ENCODE measurements around the gene FAM120C. TPM values are rescaled to one million over a fixed set of nuclear protein-coding genes. Genes with fewer than 3 reads are reported as not detected.

Gene FAM120C
- total and polyA plus RNA-seq, 10 of the 15 experiments (the other 5 are each of a cell fraction or from before 2014, with no cell fraction given), result 1.3 to 9.8 (median 4.9) TPM

GRCh38 chrX:54044126-54044876 lies 138.8 kb downstream of the FAM120C start, which contains the start of gene PHF8:
Gene PHF8 (minus strand): TSS chrX:54044473. CDS start chrX:54042728, 1,745 bp downstream.
- H3K4me1 ChIP-seq (ENCODE audit: control insufficient read depth, insufficient read depth, low read length), result peaks cover 4% of the 10 kb centered on the region; the same call in 1 of the 2 replicates
- H3K9ac ChIP-seq (ENCODE audit: control insufficient read depth, insufficient read depth, low read length), result peak within 1 kb of the TSS; percentile 91
- POLR2A ChIA-PET, result interaction anchor here (0.8 to 1.7 kb wide), 3 partner anchors 138 to 388 kb away, joined by 3 to 6 read pairs (median 5); no protein-coding TSS in a partner anchor
- no peaks in the 10 kb centered on the region; the same call in 2 of the 3 replicates for H3K9me3 ChIP-seq (replicated peaks; ENCODE audit: control insufficient read depth, insufficient read depth, low read length)
- H3K4me2 ChIP-seq (ENCODE audit: control insufficient read depth, insufficient read depth), result peak within 1 kb of the TSS; percentile 74
- H3K79me2 ChIP-seq (ENCODE audit: control insufficient read depth, insufficient read depth, low read length), result peaks cover 11% of the 10 kb centered on the region
- SMC1A ChIA-PET (ENCODE audit: uncharacterized antibody, unreplicated experiment), result interaction anchor here (0.9 to 1.9 kb wide), 3 partner anchors 135 to 955 kb away, joined by 3 to 5 read pairs (median 4); partner anchors contain the start of gene APEX2
- RAD21 ChIA-PET (ENCODE audit: unreplicated experiment), result interaction anchor here (1.1 to 1.4 kb wide), 3 partner anchors 139 to 957 kb away, joined by 3 to 4 read pairs (median 3); partner anchors contain the start of gene FAM120C
- 35% methylated on average over 54 of the region's 66 CpGs for WGBS (ENCODE audit: insufficient coverage, insufficient replicate concordance, low lambda C conversion rate, missing lambda C conversion rate)
- peak within 1 kb of the TSS; percentile 80 for H3K4me3 ChIP-seq
- peak within 1 kb of the TSS; percentile 83 for H3K27ac ChIP-seq (ENCODE audit: control insufficient read depth, insufficient read depth)
- peak within 1 kb of the TSS; percentile 67 for H2AFZ ChIP-seq (ENCODE audit: control insufficient read depth, low read depth, low read length)
- no TSS peak for BruUV-seq (replicated peaks)
- DNase-seq (ENCODE audit: low read depth, low spot score) (peak; percentile 77), FAIRE-seq (peak; percentile 84), ATAC-seq (peak; percentile 91)
- H3K36me3 ChIP-seq (ENCODE audit: control insufficient read depth in 2 of 2, insufficient read depth in 2 of 2, low read length in 1 of 2), result no peaks in the 10 kb centered on the region; a peak in 1 of 4 replicates
- in situ Hi-C loops (cut with MboI), result no loop called here
- H4K20me1 ChIP-seq (ENCODE audit: control insufficient read depth, insufficient read depth), result no peaks in the 10 kb centered on the region
- CTCF ChIA-PET, result interaction anchor here (1.0 kb wide), 1 partner anchor 595 kb away, joined by 3 read pairs; no protein-coding TSS in a partner anchor
- intact Hi-C loops (cut with micrococcal nuclease; ENCODE audit: unreplicated experiment), result loop anchor here (2.0 to 5.0 kb wide), 4 partner anchors 138 to 593 kb away; partner anchors contain the start of genes FAM120C and TSR2
- no peaks in the 10 kb centered on the region for H3K27me3 ChIP-seq (replicated peaks in 1 of 2; ENCODE audit: control insufficient read depth in 2 of 2, insufficient read depth in 2 of 2, low read length in 1 of 2)
- TF ChIP-seq DPF2 (IDR thresholded peaks at IDR 0.05), result 0 out of 2 replicates have a peak, but pooled peaks have one; percentile 50
- TF ChIP-seq CTCF (IDR thresholded peaks at IDR 0.05 in 2 of 3, conservative IDR thresholded peaks at IDR 0.05 in 1 of 3; ENCODE audit: control insufficient read depth in 2 of 3, extremely low read depth in 1 of 3, insufficient read depth in 1 of 3, low read depth in 3 of 3, low read length in 3 of 3), result no peak
- TF ChIP-seq WRNIP1 (IDR thresholded peaks at IDR 0.05; ENCODE audit: borderline replicate concordance, low read depth, low read length), result no peak
- no peak for TF ChIP-seq PML (IDR thresholded peaks at IDR 0.05; ENCODE audit: low read length)
- TF ChIP-seq SMC3 (IDR thresholded peaks at IDR 0.05; ENCODE audit: borderline replicate concordance, low read length), result no peak
- no peak for TF ChIP-seq EP300 (IDR thresholded peaks at IDR 0.05; ENCODE audit: borderline replicate concordance in 1 of 2, control insufficient read depth in 1 of 2, low read depth in 2 of 2, low read length in 2 of 2)
- TF ChIP-seq REST (IDR thresholded peaks at IDR 0.05; ENCODE audit: low read depth, low read length), result no peak
- TF ChIP-seq ZBTB11 (CRISPR knock-in tag; IDR thresholded peaks at IDR 0.05), result no peak
- peak; percentile 91 for TF ChIP-seq PKNOX1 (IDR thresholded peaks at IDR 0.05)
- no peak for TF ChIP-seq SUZ12 (IDR thresholded peaks at IDR 0.05; ENCODE audit: unreplicated experiment)
- peak; percentile 74 for TF ChIP-seq NR2C1 (IDR thresholded peaks at IDR 0.05)

All from GM12878 (cell line).